ENCODE measurements around the gene GOLGA6L10. TPM values are rescaled to one million over a fixed set of nuclear protein-coding genes. Genes with fewer than 3 reads are reported as not detected.

The GOLGA6L10 gene
- total RNA-seq, 1 donor from 2014 or later = 0.30 TPM

GRCh38 chr15:82292271-82292670, 57.0 kb downstream of the GOLGA6L10 start:
- H3K27ac Mint-ChIP-seq (ENCODE audit: unreplicated experiment) = no peak overlapping the region
- H3K4me2 ChIP-seq (ENCODE audit: low read length) = no peak overlapping the region
- H3K4me3 Mint-ChIP-seq (ENCODE audit: unreplicated experiment) = no peak overlapping the region
- H3K27ac ChIP-seq (ENCODE audit: low read depth, low read length) = no peak overlapping the region
- no peaks in the 10 kb centered on the region for H3K36me3 ChIP-seq (ENCODE audit: insufficient read depth, low read length)
- FAIRE-seq (no peak), DNase-seq (ENCODE audit: low read depth) (no peak)
- no peak for TF ChIP-seq EZH2 (IDR thresholded peaks at IDR 0.05; ENCODE audit: insufficient read depth, low read length)
- TF ChIP-seq CTCF (IDR thresholded peaks at IDR 0.05; ENCODE audit: insufficient read depth, low read depth, low read length) = no peak
- H3K4me3 ChIP-seq (ENCODE audit: insufficient read depth, low read depth, low read length) = no peak overlapping the region
- no peak overlapping the region for H3K9ac ChIP-seq (ENCODE audit: low read length)
- H3K79me2 ChIP-seq (ENCODE audit: insufficient read depth, low read length) = no peaks in the 10 kb centered on the region
- peaks cover 4% of the 10 kb centered on the region for H3K4me1 Mint-ChIP-seq (ENCODE audit: low read depth, unreplicated experiment)
- H3K27me3 ChIP-seq (ENCODE audit: insufficient read depth, low read length) = no peaks in the 10 kb centered on the region
- H4K20me1 ChIP-seq (ENCODE audit: insufficient read depth, low read length) = no peaks in the 10 kb centered on the region
- no peak overlapping the region for H2AFZ ChIP-seq (ENCODE audit: low read depth, low read length)
- peaks cover 8% of the 10 kb centered on the region for H3K27me3 Mint-ChIP-seq (ENCODE audit: low read depth, unreplicated experiment)
- no peaks in the 10 kb centered on the region for H3K4me1 ChIP-seq (ENCODE audit: insufficient read depth, low read length)
- no peaks in the 10 kb centered on the region for H3K9me3 ChIP-seq (ENCODE audit: insufficient read depth, low read depth, low read length)
- no peaks in the 10 kb centered on the region for H3K9me3 Mint-ChIP-seq (ENCODE audit: unreplicated experiment)
- no peaks in the 10 kb centered on the region for H3K36me3 Mint-ChIP-seq (ENCODE audit: low read depth, unreplicated experiment)

Other genes starting within 250 kb of the GOLGA6L10 start
- 13.6 and 13.7 TPM in 2 replicates for gene EFL1, start 86.7 kb downstream of the GOLGA6L10 start, total RNA-seq
- 1.1 and 1.2 TPM in 2 replicates for gene SAXO2, start 86.7 kb downstream of the GOLGA6L10 start, total RNA-seq
- gene GOLGA6L9, start 80.3 kb upstream of the GOLGA6L10 start, total RNA-seq = 5.2 and 6.0 TPM in 2 replicates
- gene RPS17, start 191.0 kb upstream of the GOLGA6L10 start, total RNA-seq = 1,513 and 1,663 TPM in 2 replicates

Data from astrocyte (in vitro differentiated cells and primary cell).